Stimulated activated memory B cell treated with anti-CD40 and anti-IgM and Interleukin-4, amounts not matched to agents 10 μg/mL and 1 μg/mL and 100 μg/mL, for 72 hours (primary cell): ENCODE measurements around the gene PLA2G3.

ENCODE experiments used
- ATAC-seq: fragments of 150-1000 bp; cut with Tn5 transposase; 2 replicates; pipeline ENCODE4 v1.10.0; 2021
- H3K27ac Mint-ChIP-seq: one replicate; pipeline ENCODE4 v1.8.0; 2022; ENCODE audit warnings: mild to moderate bottlenecking, mixed read lengths
- H3K27me3 Mint-ChIP-seq: one replicate; pipeline ENCODE4 v1.8.0; 2022; ENCODE audit warnings: mixed read lengths
- H3K36me3 Mint-ChIP-seq: one replicate; pipeline ENCODE4 v1.8.0; 2022; ENCODE audit warnings: mixed read lengths
- H3K4me1 Mint-ChIP-seq: one replicate; pipeline ENCODE4 v1.8.0; 2022; ENCODE audit warnings: mixed read lengths
- H3K4me3 Mint-ChIP-seq: one replicate; pipeline ENCODE4 v1.8.0; 2022; ENCODE audit warnings: mild to moderate bottlenecking, moderate library complexity, mixed read lengths
- H3K9me3 Mint-ChIP-seq: one replicate; pipeline ENCODE4 v1.8.0; 2022; ENCODE audit warnings: mixed read lengths

Gene PLA2G3

DNA sequence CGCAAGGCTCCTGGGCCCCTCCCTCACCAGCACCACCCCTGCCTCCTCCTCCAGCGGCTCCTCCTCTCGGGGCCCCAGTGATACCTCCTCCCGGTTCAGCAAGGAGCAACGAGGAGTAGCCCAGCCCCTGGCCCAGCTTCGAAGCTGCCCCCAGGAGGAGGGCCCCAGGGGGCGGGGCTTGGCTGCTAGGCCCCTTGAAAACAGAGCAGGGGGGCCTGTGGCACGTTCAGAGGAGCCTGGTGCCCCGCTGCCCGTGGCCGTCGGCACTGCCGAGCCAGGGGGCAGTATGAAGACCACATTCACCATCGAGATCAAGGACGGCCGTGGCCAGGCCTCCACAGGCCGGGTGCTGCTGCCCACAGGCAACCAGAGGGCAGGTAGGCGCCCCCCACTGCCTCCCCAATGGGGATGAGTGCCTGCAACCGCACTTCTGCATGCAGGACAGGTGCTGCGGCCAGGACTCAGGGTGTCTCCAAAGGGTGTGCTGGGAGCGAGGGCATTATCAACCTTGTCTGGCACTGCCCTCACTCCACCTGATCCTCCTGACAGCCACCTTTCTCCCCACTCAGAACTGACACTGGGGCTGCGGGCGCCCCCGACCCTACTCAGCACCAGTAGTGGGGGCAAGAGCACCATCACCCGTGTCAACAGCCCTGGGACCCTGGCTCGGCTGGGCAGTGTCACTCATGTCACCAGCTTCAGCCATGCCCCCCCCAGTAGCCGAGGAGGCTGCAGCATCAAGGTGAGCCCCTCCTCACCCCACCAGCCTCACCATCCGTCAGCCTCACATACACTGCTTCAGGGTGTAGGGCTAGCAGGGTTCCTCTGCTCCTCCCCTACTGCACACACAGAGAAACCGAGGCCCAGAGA is 49.0 kb downstream of the PLA2G3 start:
- Mint-ChIP-seq H3K27me3 (no peaks in the 10 kb centered on the region), H3K27ac (peak overlapping the region; percentile 50), H3K9me3 (no peaks in the 10 kb centered on the region), H3K4me3 (no peak overlapping the region), H3K36me3 (peaks cover 8% of the 10 kb centered on the region), H3K4me1 (peaks cover 35% of the 10 kb centered on the region)
- no peak for ATAC-seq

DNA sequence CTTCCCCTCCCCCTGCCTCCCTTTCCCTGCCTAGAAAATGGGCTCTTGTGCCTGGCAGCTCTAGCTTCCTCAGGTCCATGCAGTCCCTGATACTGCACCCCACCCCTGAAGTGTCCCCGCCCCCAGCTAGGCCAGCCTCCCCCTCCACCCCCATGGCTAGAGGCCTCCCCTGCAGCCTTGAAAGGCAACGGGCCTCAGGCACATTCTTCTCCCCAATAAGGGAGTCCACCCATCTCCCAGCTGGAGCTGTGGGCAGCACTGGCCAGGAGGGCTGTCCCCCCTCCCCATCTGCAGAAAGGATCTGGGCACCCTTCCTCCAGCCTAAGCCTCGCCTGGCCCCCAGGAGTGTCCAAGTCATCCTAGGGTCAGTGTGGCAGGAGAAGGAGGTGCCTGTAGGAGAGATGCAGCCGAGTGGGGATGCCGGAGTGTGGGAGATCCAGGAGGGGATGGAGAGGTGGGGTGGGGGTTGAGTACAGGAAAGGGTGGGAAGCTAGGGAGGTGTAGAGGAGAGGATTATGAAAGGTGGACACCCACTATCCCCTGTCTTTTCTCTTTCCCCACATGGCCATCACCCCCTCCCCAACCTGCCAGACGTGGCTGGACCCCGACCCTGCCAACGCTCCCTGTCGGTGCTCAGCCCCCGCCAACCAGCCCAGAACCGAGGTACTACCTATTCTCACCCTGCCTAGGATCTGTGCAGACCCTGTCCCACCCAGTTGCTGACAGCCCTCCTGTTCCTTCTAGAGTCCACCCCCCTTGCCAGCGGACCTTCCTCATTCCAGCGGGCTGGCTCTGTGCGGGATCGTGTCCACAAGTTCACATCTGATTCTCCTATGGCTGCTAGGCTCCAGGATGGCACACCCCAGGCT is 49.9 kb downstream of the PLA2G3 start:
- no peaks in the 10 kb centered on the region for H3K27me3 Mint-ChIP-seq
- ATAC-seq = no peak
- H3K4me1 Mint-ChIP-seq = peaks cover 42% of the 10 kb centered on the region

DNA sequence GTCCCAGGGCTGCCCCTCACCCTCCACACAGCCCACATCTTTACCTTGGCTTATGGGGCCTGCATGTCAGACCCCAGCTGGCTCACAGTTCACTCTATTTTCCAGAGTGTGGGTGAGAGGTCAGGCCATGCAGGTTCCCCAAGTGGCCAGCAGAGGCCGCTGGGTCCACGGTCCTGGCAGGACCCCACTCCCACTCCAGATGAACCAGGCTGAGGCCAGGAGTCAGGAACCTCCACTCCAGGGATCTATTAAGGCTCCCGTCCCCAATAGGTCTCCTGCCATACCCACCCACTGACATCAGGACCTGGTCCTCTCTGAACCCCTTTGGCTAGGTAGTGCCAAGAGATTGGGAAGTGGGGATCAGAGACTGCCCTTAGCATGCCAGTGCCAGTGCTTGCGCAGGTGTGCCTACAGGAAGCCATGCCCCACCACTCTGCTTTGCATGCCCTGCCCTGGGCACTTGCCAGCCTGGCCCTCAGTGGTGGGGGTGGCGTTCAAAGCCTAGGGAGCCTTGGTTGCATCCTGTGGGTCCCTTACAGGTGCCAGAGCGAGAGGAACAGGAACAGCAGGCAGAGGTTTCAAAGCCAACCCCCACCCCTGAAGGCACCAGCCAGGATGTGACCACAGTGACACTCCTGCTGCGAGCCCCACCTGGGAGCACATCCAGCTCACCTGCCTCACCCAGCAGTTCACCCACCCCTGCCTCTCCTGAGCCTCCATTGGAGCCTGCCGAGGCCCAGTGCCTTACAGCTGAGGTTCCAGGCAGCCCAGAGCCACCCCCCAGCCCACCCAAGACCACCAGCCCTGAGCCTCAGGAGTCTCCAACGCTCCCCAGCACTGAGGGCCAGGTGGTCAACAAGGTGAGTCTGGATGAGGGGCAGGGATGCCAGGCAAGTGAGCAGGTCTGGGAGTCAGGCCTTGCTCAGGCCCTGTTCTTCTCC is 50.9 kb downstream of the PLA2G3 start:
- no peaks in the 10 kb centered on the region for H3K27me3 Mint-ChIP-seq
- peak overlapping the region; percentile 50 for H3K27ac Mint-ChIP-seq
- H3K4me1 Mint-ChIP-seq = peaks cover 48% of the 10 kb centered on the region
- peak; percentile 54 for ATAC-seq
- H3K9me3 Mint-ChIP-seq = no peaks in the 10 kb centered on the region
- no peak overlapping the region for H3K4me3 Mint-ChIP-seq
- H3K36me3 Mint-ChIP-seq = no peaks in the 10 kb centered on the region

More for the DNA sequence above, 49.9 kb downstream of the PLA2G3 start:
- no peaks in the 10 kb centered on the region for H3K9me3 Mint-ChIP-seq
- peak overlapping the region; percentile 50 for H3K27ac Mint-ChIP-seq
- no peak overlapping the region for H3K4me3 Mint-ChIP-seq
- no peaks in the 10 kb centered on the region for H3K36me3 Mint-ChIP-seq

DNA sequence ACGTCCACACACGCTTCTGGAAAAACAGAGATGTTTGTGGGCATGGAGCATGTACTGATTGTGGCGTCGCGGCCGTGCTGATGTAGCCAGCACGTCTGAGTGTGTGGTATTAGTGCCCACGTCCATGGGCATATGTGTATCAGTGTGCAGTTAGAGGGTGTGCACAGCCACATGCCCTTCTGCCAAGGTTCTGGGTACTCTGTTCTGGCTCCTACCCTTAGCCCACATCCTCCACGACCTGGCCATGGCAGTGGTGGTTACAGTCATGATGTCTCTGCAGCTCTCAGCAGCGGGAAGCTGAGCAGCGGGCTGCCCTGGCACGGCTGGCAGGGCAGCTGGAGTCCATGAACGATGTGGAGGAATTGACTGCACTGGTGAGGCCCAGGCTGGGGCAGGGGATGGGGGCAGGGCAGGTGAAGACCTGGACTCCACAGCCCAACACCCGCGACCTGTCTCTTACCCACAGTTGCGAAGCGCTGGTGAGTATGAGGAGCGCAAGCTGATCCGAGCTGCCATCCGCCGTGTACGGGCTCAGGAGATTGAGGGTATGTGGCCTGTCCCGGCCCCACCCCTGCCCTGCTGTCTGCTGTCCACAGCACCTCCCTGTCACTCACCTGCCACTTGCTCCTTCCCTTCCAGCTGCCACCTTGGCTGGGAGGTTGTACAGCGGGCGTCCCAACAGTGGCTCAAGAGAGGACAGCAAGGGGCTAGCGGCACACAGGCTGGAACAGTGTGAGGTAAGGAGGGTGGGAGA is 51.9 kb downstream of the PLA2G3 start:
- peaks cover 59% of the 10 kb centered on the region for H3K4me1 Mint-ChIP-seq
- H3K4me3 Mint-ChIP-seq = no peak overlapping the region
- no peaks in the 10 kb centered on the region for H3K27me3 Mint-ChIP-seq
- peak overlapping the region; percentile 50 for H3K27ac Mint-ChIP-seq
- no peak for ATAC-seq
- no peaks in the 10 kb centered on the region for H3K36me3 Mint-ChIP-seq
- no peaks in the 10 kb centered on the region for H3K9me3 Mint-ChIP-seq

DNA sequence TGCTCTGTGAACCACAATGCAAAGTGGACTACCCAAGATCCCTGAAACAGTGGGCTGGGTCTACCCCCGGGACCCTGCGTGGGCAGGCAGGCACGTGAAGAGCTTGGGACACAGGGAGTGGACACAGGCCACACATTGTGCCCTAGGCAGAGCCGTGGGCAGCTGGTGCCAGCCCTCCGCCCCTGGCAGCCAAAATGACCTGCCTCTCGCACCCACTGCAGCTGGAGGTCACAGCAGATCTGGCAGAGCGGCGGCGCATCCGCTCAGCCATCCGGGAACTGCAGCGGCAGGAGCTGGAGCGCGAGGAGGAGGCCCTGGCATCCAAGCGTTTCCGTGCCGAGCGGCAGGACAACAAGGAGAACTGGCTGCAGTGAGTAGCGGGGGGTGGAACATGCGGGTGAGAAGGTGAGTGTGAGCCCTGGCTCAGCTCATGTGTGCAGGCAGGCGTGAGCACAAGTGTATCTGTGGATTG is 52.5 kb downstream of the PLA2G3 start:
- no peak overlapping the region for H3K27ac Mint-ChIP-seq
- no peaks in the 10 kb centered on the region for H3K9me3 Mint-ChIP-seq
- no peaks in the 10 kb centered on the region for H3K27me3 Mint-ChIP-seq
- H3K4me1 Mint-ChIP-seq = peaks cover 65% of the 10 kb centered on the region
- no peak overlapping the region for H3K4me3 Mint-ChIP-seq
- no peak for ATAC-seq
- no peaks in the 10 kb centered on the region for H3K36me3 Mint-ChIP-seq

DNA sequence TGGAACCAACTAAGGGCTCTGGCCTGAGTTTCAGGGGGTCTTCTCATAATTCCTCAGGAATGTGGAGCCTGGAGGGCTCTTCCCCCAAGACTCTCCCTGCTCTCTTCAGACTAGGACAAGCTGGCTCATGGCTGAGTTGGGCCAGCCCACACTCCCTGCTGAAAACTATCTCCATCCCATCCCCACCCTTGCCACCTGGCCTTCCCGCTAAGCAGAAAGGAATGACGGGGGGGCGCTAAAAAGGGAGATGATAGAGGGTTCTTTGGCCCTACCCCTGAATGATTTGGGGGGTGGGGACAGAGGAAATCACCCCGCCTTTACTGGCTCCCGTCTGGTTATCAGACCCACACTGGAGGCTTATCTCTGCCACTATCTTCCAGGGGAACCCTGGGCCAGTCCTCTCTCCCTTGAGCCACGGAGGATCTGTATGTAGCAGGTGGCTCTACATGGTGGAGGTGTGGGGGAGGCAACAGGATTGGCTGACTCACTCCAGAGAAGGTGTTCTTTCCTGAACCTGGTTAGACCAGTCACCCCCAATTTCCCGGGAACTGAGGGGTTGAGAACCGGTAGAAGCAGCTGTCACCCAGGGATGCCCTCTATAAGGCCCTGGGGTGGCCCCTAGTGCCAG is 53.5 kb downstream of the PLA2G3 start:
- no peak overlapping the region for H3K27ac Mint-ChIP-seq
- no peak overlapping the region for H3K4me3 Mint-ChIP-seq
- peaks cover 75% of the 10 kb centered on the region for H3K4me1 Mint-ChIP-seq
- no peaks in the 10 kb centered on the region for H3K27me3 Mint-ChIP-seq
- H3K36me3 Mint-ChIP-seq = no peaks in the 10 kb centered on the region
- H3K9me3 Mint-ChIP-seq = no peaks in the 10 kb centered on the region
- no peak for ATAC-seq

DNA sequence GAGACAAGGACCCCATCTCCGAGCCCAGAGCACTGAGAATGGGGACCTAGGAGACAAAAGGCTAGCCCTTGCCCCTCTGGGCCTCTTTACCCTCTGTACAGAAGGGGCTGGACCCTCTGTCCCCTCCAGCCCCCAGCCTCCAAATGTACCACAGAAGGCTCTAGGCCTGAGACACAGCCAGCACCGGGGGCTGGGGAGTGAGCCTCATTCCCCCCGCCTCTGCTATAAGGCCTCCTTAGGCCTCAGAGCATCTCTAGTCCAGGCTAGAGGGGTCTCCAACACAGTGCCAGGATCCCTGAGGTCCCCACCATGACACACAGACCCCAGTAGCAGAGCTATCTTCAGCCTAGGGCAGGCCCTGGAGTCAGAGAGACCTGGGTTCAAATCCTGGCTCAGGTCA is 54.4 kb downstream of the PLA2G3 start:
- no peak for ATAC-seq
- Mint-ChIP-seq H3K4me3 (peak overlapping the region; percentile 77), H3K27me3 (no peaks in the 10 kb centered on the region), H3K27ac (peak overlapping the region; percentile 93), H3K36me3 (no peaks in the 10 kb centered on the region), H3K9me3 (no peaks in the 10 kb centered on the region), H3K4me1 (peaks cover 82% of the 10 kb centered on the region)

DNA sequence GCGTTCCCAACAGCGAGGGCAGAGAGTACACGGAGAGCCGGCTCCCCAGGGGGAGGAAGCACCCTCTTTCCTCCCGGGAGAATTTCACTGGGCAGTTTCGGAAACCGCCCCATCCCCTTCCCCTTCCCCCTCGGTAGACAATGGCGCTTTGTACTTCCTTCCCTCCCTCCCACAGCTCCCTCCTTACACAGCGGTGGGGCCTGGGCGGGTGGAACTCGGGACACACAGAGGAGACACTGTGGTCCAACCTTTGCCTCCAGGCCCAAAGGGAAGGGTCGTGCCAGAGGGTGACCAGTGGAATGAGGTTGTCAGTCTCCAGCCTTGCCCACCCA is 54.8 kb downstream of the PLA2G3 start:
- no peaks in the 10 kb centered on the region for H3K27me3 Mint-ChIP-seq
- H3K4me1 Mint-ChIP-seq = peaks cover 82% of the 10 kb centered on the region
- no peaks in the 10 kb centered on the region for H3K9me3 Mint-ChIP-seq
- peak overlapping the region; percentile 93 for H3K27ac Mint-ChIP-seq
- no peaks in the 10 kb centered on the region for H3K36me3 Mint-ChIP-seq
- H3K4me3 Mint-ChIP-seq = peak overlapping the region; percentile 77
- ATAC-seq = no peak

DNA sequence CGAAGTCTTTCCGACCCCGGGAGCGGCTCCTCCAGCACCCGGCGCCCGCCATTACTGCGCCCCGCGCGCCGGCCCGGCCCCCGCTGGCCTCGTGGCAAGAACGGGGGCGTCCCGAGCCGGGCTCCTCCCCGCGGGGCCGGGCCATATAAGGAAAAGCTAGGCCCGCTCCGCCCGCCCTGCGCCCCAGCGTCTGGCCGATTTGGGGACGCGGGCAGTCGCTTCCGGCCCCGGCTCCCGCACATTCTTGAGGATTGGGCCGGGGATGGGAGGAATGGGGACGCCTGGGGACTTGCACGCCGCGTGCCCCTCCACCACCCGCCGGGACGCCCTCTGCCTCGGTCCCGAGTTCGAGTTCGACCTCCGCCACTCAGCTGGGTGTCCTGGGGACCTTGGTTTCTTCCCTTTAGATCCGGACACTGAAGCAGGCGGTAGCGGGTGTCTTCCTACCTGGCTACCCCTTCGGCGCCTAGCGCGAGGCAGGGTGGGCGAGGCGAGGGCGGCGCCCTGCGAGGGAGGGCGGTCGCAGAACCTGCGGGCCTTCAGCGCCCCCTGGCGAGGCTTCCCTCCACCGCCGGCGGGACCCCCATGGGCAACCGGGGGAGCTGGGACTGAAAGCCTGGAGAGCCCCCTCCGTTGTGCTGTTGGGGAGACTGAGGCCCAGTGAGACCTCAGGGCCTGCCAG is 55.4 kb downstream of the PLA2G3 start:
- peak overlapping the region; percentile 77 for H3K4me3 Mint-ChIP-seq

More for the DNA sequence above, 55.4 kb downstream of the PLA2G3 start:
- Mint-ChIP-seq H3K27me3 (no peaks in the 10 kb centered on the region), H3K9me3 (no peaks in the 10 kb centered on the region), H3K4me1 (peaks cover 78% of the 10 kb centered on the region), H3K36me3 (no peaks in the 10 kb centered on the region), H3K27ac (peak overlapping the region; percentile 93)
- ATAC-seq = peak; percentile 88
